ENCODE measurements around the gene PRMT1.

PRMT1 gene

GRCh38 chr19:49727217-49728030 lies 50.4 kb downstream of the PRMT1 start:
- no peak for DNase-seq (ENCODE audit: low spot score)

GRCh38 chr19:49730166-49730565 lies 53.1 kb downstream of the PRMT1 start:
- no peak for DNase-seq (ENCODE audit: low spot score)

Data from hematopoietic multipotent progenitor cell treated with erythropoietin and hydrocortisone succinate and interleukin-3 and kit ligand, for 15 days (in vitro differentiated cells).